ENCODE results near the gene BAIAP2. TPM values are rescaled to one million over a fixed set of nuclear protein-coding genes. Genes with fewer than 3 reads are reported as not detected.
"Not testable (repeated sequence)": the region's sequence is repeated elsewhere in the genome, so short reads cannot be mapped to it uniquely, and the experiment has no call there.

Gene BAIAP2
- total RNA-seq, 2 donors from 2014 or later: 20.8 to 22.7 TPM

- intact Hi-C loops (cut with DNase I, micrococcal nuclease): loop anchor here in 1 of 2 donors (10.0 kb wide), 1 partner anchor 75 kb away; no protein-coding TSS in a partner anchor
- no peak for ATAC-seq
- DNase-seq: no peak
These were observed 15.1 kb upstream of the BAIAP2 start for GRCh38 chr17:81019563-81020442.

- DNase-seq: no peak
- ATAC-seq: no peak
- intact Hi-C loops (cut with DNase I, micrococcal nuclease): loop anchor here in 1 of 2 donors (10.0 kb wide), 1 partner anchor 74 kb away; no protein-coding TSS in a partner anchor
These were observed 14.5 kb upstream of the BAIAP2 start for GRCh38 chr17:81020443-81020766.

- intact Hi-C loops (cut with DNase I, micrococcal nuclease): loop anchor here in 1 of 2 donors (10.0 kb wide), 1 partner anchor 74 kb away; no protein-coding TSS in a partner anchor
- DNase-seq (peak; percentile 81 to 84), ATAC-seq (peak; percentile 75)
These were observed 14.0 kb upstream of the BAIAP2 start for GRCh38 chr17:81020767-81021497.

GRCh38 chr17:81021531-81022343 lies 13.2 kb upstream of the BAIAP2 start:
- intact Hi-C loops (cut with DNase I, micrococcal nuclease): loop anchor here in 1 of 2 donors (10.0 kb wide), 1 partner anchor 73 kb away; no protein-coding TSS in a partner anchor

GRCh38 chr17:81022344-81022676 lies 12.6 kb upstream of the BAIAP2 start:
- DNase-seq: no peak

More at GRCh38 chr17:81021531-81022343, 13.2 kb upstream of the BAIAP2 start:
- DNase-seq (no peak), ATAC-seq (no peak)

GRCh38 chr17:81025065-81025740 lies 9.7 kb upstream of the BAIAP2 start:
- ATAC-seq (no peak), DNase-seq (peak in 1 of 2 donors; percentile 23)
- intact Hi-C loops (cut with DNase I, micrococcal nuclease): loop anchor here in 1 of 2 donors (10.0 kb wide), 1 partner anchor 70 kb away; no protein-coding TSS in a partner anchor

More at GRCh38 chr17:81022344-81022676, 12.6 kb upstream of the BAIAP2 start:
- intact Hi-C loops (cut with DNase I, micrococcal nuclease): loop anchor here in 1 of 2 donors (10.0 kb wide), 1 partner anchor 72 kb away; no protein-coding TSS in a partner anchor
- no peak for ATAC-seq

- ATAC-seq (no peak), DNase-seq (no peak)
- intact Hi-C loops (cut with DNase I, micrococcal nuclease): loop anchor here in 1 of 2 donors (10.0 kb wide), 1 partner anchor 69 kb away; no protein-coding TSS in a partner anchor
These were observed 9.2 kb upstream of the BAIAP2 start for GRCh38 chr17:81025741-81026129.

- peak in 1 of 2 donors; percentile 26 for DNase-seq
- intact Hi-C loops (cut with DNase I, micrococcal nuclease): loop anchor here in 1 of 2 donors (10.0 kb wide), 1 partner anchor 68 kb away; no protein-coding TSS in a partner anchor
- no peak for ATAC-seq
These were observed 8.5 kb upstream of the BAIAP2 start for GRCh38 chr17:81026266-81027036.

- ATAC-seq (no peak), DNase-seq (peak in 1 of 2 donors; percentile 24)
- intact Hi-C loops (cut with DNase I, micrococcal nuclease): loop anchor here in 1 of 2 donors (10.0 kb wide), 1 partner anchor 68 kb away; no protein-coding TSS in a partner anchor
These were observed 7.9 kb upstream of the BAIAP2 start for GRCh38 chr17:81027038-81027437.

GRCh38 chr17:81027591-81028505 lies 7.1 kb upstream of the BAIAP2 start:
- intact Hi-C loops (cut with DNase I, micrococcal nuclease): loop anchor here in 1 of 2 donors (10.0 kb wide), 1 partner anchor 67 kb away; no protein-coding TSS in a partner anchor
- DNase-seq: peak in 1 of 2 donors; percentile 29
- ATAC-seq: no peak

GRCh38 chr17:81028506-81028858 lies 6.5 kb upstream of the BAIAP2 start:
- ATAC-seq (no peak), DNase-seq (no peak)
- intact Hi-C loops (cut with DNase I, micrococcal nuclease): loop anchor here in 1 of 2 donors (10.0 kb wide), 1 partner anchor 66 kb away; no protein-coding TSS in a partner anchor

GRCh38 chr17:81029859-81030258 lies 5.1 kb upstream of the BAIAP2 start:
- DNase-seq (peak in 1 of 2 donors; percentile 23), ATAC-seq (no peak)
- intact Hi-C loops (cut with DNase I, micrococcal nuclease): loop anchor here in 1 of 2 donors (10.0 kb wide), 1 partner anchor 65 kb away; no protein-coding TSS in a partner anchor

- intact Hi-C loops (cut with DNase I, micrococcal nuclease): not testable (repeated sequence)
These were observed 4.6 kb upstream of the BAIAP2 start for GRCh38 chr17:81030312-81030711.

GRCh38 chr17:81030741-81031565 lies 4.0 kb upstream of the BAIAP2 start:
- intact Hi-C loops (cut with DNase I, micrococcal nuclease): no loop called here
- DNase-seq (peak; percentile 65 to 78), ATAC-seq (peak; percentile 66)

More at GRCh38 chr17:81030312-81030711, 4.6 kb upstream of the BAIAP2 start:
- DNase-seq, ATAC-seq: not testable (repeated sequence)

Measured in left colon (tissue), 2 donors.